Right lobe of liver (tissue), 4 donors: ENCODE results near the gene HPS1.

Source experiments
- CTCF ChIP-seq, 4 donors: fragments of 200-600 bp in 3 of 4; fragments of 450-650 bp in 1 of 4; IDR thresholded peaks; one replicate each; pipeline versions ENCODE4 v1.5.1 to v1.8.0; 2016 to 2022; ENCODE audit warnings: antibody characterized with exemption in 4 of 4, mild to moderate bottlenecking in 2 of 4
- POLR2A ChIP-seq: fragments of 450-650 bp; IDR thresholded peaks from one replicate; pipeline ENCODE4 v1.6.1; 2017; ENCODE audit warnings: antibody characterized with exemption, mild to moderate bottlenecking
- donor health status: DM: no; HTN: no; CAD: no.
- donor health status: DM: no; HTN: no; CAD: no.
- donor health status: DM: no; HTN: yes; CAD: no.

DNA sequence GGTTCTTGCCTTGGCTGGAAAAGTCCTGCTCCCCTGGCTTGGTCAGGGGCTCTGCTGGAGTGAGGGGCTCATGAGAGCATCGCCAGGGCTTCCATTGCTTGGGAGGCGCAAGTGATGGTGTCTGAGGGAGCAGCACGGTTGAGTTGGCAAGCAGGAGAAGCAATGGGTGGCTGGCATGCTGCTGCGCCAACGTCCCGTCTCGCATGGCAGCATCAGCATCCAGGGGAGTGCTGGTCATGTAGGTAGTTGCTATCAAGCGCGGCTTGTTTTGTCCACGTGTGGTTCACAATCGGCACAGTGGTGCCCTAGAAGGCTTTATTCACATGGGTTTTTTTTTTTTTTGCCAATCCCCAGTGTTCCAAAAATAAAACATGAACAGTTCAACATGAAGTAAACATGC, 35.6 kb downstream of the HPS1 start:
- TF ChIP-seq CTCF (IDR thresholded peaks at IDR 0.05) = no peak
- TF ChIP-seq POLR2A = no peak
